HG02870 (cell line): ENCODE measurements around the gene C16orf74.

ENCODE experiments used
- ATAC-seq: cut with Tn5 transposase; IDR thresholded peaks from one replicate; pipeline ENCODE4 v1.9.1; 2021; ENCODE audit warnings: mild to moderate bottlenecking, moderate library complexity; ENCODE audit not compliant: unreplicated experiment

The C16orf74 gene

DNA sequence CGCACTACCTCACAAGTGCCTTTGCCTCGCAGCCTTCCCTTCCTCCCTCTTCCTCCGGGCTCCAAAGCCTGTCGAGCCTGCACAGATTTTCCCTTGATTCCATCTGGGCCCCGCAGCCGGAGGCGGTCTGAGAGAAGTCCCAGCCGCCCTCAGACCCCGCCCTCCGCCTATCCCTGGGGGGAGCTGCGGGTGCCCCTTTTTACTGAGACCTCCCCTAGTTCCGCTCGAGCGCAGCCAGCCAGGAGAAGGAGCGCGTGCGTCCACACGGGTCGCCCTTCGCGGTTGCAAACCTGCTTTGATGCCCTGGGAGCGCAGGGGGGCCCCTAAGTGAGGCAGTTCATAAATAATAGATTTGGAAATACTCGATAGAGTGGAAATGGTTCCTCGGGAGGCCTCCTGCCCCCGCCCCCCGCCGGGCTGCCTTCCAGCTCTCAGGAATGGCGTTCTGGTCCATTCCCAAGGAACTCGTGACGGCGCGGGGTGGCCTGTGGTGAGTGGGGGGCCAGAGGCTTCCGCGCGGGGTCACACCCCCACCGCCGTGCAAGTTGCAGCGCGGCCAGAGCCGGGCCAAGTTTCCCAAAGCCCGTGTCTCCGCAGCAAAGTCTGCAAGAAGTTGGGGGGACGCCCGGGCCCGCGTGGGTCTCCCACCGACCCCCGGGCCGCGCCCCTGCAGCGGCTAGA lies 610 bp downstream of the C16orf74 start:
- ATAC-seq = no peak

DNA sequence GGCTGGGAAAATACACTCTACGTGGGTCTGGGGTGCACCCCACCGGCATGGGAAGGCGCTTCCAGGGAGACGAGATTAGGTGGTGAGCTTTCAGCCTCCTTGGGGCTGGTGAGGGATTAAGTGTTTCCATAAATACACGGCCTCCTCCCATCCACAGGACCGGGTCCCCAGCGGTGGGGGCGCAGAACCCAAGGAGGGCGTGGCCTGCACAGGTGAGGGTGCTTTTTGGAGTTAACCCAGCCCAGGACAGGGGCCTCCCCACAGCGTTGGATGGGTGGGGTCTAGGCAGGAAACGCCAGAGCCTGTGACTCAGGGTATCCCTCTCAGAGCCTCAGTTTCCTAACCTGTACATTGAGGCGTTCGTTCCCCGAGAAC lies 1.1 kb downstream of the C16orf74 start:
- ATAC-seq = no peak

DNA sequence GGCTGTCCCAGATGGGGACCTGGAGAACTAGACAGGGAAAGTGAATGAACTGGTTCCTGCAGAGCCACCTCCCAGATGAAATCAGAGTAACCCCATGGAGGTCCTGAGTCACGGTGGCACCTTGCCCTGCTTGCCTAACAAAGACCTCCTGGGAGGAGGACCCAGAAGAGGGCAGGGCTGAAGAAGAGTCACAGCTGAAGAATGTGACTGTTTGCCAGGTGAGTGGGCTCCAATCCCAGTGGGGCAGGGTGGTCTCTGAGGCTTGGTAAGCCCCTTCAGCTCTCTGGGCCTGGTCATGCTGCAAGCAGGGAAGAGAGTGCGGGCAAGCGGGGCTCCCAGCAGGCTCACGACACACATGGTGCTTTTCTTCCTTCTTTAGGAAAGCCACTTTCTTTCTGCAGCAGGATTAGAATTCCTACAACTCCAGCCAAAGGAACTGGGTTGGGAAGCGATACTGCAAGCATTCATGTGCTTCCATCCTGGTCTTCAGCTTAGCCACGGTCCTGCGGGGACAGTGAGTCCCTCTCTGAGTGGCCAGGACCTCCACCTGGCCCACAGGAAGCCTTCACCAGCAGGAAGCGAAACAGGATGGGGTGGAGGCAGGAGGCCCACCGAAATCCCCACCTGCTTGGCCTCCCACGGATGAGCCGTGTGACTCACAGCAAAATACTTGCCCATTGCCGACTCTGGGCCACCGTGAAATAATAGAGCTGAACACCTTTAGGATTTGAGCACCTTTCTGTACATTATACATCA lies 4.3 kb downstream of the C16orf74 start:
- ATAC-seq = peak; percentile 56

DNA sequence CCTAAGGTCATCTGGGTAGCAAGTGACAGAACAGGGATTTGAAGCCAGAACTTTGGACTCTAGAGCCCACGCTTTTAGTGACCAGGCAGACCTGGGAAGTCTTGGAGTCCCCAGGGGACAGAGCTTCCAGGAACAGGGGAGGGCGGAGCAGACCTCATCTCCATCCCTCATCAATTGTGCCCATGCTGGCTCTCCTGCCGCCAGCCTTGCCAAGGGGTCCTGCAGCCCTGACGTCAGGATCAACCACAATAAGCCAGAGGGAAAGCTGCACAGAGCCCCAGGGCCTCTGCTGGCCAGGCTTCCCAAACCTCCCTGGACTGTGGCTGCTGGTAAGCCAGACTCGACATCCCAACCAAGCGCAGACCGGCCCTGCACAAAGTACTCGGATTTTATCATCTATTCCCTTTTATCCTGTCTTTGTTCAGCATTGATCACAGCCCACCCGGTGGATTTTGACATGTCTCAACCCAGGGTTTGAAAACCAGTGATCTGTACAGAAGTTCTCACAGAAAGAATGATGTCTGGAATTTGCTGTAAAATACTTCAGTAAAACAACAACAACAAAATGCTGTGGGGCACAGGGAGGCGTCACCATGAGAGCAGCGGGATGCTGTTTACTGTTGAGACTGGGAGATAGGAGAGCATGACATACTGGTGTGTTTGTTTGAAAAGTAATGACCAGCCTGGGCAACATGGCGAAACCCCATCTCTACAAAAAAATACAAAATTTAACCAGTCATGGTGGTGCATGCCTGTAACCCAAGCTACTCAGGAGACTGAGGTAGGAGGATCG lies 11.8 kb downstream of the C16orf74 start:
- no peak for ATAC-seq

DNA sequence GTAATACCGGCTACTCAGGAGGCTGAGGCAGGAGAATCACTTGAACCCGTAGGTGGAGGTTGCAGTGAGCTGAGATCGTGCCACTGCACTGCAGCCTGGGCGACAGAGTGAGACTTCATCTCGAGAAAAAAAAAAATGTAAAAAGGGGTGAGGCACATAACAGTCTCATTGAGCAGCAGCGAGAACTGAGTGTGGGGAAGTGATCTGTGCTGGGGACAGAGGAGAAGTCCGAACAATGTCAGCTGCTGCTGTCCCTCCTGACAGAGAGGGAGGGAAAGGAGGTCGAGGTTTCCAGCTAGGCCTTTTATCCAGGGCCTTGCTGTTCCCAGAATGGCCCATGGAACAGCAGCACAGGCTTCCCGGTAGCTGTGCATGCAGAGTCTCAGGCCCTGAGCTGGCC lies 14.0 kb downstream of the C16orf74 start:
- no peak for ATAC-seq

DNA sequence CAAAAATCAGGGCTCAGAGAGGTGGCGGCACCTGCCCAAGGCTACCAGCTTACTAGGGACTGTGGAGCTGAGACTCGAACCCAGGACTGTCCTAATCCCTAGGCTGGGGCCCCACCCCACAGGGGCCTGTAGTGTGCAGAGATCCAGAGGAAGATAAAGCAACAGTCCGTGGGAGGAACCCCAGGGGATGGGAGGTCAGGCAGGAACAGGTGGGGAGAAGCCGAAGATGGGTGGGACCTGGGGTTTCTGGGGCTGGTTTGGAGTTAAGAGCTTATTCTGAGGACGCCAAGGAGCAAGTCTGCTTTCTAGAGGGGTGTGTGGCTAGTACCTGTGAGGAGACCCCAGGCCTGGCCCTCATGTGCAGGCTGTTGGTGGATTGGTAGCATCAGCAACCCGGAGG lies 14.9 kb downstream of the C16orf74 start:
- ATAC-seq = no peak

DNA sequence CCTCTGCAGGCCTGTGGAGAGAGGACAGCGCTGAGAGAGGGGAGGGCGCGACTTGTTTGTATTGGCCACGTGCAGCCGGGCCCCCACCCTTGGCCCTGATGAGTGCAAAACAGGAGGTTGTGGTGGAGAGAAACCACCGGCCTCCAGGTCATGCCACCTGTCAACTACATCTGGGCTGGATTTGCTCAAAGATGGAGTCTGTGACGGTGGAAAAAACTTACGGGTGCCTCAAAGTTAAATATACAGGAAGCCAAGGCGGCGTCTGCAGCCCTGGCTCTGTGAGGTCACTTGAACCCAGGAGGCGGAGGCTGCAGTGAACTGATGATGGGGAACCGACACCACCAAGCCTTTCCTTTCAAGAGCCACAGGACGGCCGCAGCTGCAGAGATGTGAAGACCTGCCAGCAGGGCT lies 15.7 kb downstream of the C16orf74 start:
- ATAC-seq = peak; percentile 81

DNA sequence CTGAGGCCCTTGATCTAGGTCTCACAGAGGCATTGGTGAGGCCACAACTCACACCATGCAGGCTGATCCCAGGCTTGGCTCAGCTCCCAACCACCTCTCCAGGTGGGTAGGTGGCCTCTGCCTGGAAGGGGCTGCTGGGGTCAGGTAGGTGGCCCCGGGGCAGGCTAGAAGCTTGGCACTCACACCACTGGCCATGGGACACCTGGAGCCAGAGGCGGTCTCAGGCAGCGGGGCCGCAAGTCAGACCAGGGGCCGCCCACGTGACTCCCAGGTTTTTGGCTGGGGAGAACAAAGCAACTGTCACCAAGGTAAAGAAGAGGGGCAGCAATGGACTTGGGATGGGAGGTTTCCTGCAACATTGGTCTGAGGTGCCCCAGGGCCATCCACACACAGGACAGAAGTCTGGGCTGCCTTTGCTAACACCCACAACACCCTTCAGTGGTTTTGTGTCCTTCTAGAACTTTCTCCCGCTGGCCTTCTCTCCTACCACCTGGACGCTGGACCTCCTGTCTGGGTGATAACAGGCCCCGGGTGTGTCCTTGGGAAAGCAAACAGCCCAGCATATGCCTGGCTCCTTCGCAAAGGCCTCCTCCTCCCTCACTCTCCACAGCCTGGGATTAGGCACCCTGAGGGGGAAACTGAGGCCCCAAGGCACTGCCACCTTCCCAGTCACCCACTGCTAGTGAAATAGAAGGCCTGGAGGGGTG lies 16.4 kb downstream of the C16orf74 start:
- ATAC-seq = no peak

DNA sequence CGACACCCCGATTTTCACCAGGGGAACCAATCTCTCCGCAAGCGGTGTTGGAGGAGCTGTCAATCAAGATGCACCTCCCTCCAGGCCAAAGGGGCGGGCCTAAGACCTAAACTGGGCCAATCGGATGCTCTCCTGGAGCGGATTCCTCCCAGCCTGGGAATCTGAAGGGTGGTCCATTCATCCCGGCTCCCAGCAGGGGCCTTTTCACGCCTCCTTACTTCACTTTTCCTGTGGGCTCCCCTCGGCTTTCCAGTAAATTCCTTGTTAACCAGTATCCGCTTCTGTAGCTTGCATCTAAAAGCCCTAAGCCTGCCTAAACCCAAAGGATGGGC lies 17.1 kb downstream of the C16orf74 start:
- no peak for ATAC-seq

DNA sequence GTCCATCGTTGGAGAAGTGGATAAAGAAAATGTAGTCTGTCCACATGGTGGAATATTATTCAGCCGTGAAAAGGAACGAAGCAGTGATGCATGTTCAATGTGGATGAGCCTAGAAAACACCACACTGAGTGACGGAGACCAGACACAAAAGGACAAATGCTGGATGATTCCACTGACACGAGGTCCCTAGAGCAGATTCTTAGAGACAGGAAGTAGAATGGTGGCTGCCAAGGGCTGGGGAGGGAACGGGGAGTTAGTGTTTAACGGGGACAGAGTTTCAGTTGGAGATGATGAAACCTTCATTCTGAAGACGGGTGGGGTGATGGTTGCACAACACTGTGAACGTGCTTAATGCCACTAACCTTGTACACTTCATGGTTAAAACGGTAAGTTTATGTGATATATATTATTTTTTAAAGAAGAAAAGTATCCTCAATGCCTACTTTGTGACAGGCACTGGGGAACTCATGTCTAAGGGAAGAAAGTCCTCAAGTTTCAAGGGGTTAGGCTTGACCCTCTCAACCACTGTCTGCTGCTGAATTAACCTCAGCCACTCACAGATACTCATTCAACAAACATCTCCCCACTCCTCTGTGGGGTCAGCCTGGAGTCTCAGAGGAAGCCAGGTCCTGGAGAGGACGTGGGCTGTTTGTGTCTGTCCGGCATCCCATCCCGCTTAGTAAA lies 17.6 kb downstream of the C16orf74 start:
- no peak for ATAC-seq

DNA sequence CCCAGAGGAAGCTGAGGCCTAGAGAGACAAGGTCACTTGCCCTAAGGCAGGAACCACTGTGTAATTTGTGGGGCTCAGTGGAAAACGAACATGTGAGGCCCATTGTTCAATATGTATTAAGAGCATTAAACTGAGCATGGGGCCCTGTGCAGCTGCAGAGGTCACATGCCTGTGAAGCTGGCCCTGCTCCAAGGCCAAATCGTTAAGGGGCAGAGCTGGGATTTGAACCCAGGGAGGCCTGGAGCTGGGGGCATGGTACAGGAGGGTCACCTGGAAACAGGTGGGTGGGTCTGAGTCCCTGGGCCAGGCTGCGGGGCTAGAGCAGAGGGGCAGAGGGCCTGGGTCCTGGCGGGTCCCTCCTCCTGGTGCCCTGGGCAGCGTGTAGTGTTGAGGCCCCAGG lies 19.7 kb downstream of the C16orf74 start:
- no peak for ATAC-seq

DNA sequence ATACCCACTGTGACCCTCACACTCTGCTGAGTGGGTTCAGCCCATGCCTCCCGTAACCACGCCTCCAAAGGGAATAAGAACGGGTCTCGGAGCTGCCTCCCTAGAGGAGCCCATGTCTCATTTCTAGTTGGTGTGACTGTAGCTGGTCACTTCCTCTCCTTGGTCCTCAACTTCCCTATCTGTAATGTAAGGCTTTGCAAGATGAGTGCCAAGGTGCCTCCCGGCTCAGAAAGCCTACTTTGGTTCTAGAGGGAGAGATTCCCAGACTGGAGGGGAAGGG lies 20.8 kb downstream of the C16orf74 start:
- no peak for ATAC-seq

DNA sequence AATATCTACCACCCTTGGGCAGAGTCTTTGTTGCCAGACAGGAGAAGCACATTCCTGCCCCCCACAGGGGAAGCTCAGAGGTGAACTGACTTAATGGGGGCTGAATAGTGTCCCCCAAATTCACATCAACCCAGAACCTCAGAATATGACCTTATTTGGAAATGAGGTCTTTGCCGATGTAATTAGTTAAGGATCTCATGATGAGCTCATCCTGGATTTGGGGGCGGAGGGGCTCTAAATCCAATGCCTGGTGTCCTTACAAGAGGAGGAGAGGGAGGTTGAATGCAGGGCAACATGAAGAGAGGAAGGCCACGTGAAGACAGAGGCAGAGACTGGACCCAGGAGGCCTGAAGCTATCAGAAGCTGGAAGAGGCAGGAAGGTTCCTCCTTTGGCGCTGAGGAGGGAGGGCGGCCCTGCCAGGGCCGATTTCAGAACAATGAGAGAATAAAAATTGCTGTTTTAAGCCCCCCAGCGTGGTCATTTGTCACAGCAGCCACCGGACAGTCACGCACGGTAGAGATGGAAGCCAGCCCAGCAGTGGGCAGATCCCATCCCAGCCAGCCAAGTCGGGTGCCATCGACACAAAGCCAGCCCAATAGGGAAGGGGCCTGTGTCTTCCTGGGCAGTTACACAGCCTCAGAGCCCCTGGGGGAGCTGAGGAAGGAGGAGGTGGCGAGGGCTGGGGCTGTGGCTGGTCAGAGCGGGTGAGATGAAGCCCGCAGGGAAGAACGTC lies 21.3 kb downstream of the C16orf74 start:
- no peak for ATAC-seq

DNA sequence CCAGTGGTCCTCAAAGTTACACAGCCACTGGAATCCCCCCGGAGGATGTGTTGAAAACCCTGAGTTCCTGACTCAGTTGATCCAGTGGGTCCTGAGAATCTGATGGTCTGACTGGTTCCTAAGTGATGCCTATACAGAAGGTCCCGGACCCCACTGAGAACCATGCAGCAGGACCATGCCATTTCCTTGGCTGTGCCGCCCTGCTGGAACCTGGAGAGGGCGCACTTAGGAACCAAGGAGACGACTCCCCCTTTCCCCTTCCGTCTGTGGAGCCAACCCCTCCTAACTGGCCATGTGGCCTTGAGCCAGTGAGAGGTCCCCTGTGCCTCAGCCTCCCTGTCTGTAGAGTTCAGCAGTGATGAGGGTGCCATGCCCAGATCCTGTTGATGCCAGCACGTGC lies 22.0 kb downstream of the C16orf74 start:
- ATAC-seq = no peak

DNA sequence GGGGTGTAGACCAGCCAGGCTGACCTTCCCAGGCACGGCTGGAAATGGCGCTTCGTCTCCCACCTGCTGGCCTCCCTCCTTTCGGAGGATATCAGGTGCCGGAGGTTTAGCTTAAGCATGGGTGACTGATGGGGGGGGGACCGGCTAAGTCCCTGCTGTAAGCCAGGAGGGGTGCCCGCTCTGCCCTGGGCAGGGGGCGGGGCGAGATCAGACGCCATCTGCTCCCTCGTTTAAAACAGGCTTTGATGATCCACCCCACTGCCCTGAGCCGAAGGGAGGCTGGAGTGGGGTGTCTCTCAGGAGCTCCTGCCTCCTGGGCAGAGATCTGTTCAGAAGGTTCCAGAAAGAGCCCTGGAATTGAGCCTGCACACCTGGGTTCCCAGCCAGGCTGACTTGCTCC lies 26.0 kb downstream of the C16orf74 start:
- no peak for ATAC-seq

DNA sequence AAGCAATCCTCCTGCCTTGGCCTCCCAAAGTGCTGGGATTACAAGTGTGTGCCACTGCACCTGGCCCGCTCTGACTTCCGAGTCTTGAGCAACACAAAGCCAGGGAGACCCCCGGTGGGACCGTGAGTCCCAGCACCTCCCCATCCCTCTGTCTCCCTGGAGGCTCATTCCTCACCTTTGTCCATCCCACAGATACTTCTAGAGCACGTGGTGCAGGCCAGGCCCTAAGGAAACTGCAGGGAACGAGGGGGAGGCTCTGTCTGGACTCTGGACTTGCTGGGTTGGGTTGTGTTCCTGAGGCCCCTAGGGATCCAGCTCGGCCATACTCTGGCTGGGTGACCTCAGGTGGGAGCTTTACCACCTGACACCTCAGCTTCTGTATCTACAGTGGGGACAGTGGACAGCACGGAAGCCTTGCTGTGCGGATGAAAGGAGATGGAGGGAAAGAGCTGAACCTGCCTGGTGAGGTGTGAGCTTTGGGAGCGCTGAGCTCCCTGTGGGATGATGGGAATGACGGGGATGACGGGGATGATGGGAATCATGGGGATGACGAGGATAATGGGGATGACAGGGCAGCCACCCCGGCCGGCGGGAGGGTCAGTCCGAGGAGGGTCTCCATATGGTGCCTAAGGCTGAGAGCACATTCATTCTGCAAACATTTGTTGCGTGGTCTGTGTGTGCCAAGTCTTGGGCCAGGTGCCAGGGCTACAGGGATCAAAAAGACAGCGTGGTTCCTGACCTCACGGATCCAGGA lies 26.6 kb downstream of the C16orf74 start:
- ATAC-seq = no peak

DNA sequence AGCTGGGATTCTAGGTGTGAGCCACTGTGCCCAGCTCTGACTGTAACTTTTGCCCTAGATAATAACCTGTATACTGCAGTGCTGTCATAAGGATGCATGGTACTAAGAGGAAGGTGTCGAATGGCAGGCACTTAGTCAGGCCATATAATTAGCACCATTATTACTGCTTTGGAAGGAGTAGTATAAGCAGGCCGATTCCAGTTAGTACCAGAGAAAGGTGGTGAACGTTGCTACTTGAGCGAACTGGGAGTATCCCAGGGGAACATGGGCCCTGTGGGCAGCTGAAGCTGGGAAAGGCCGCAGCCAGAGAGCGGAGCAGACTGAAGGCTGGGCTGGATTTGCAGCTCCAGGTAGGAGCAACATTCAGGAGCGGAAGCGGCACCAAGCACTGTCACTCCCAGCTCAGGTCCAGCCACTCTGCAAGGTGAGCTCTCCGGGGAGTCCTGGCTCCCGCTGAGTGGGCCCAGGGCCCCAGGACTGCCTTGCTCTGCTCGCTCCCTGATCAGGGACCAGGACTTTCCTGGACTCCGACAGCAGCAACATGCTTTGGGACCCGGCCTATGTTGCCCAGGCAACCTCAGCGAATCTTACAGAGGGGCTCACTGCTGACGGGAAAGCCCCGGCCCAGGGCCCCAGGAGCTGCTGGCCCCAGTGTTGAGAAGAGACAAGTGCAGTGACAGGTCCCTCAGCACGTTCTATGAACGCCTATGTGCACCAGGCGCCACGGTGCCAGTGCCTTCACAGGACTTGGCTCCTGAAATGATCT lies 28.6 kb downstream of the C16orf74 start:
- no peak for ATAC-seq

DNA sequence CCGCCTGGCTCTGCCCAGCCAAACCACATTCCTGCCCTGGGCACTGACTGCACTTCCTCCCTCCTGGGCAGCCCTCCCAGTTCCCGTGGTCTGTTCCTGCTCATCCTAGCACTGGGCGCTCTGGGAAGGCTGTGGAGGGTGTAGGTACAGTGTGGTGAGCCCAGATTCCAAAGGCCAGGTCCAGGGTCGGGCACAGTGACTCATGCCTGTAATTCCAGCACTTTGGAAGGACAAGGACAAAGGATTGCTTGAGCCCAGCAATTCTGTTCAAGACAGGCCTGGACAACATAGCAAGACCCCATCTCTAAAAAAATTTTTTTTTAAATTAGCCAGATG lies 30.6 kb downstream of the C16orf74 start:
- no peak for ATAC-seq
